SH-SY5Y (cell line): ENCODE measurements around the gene NDUFC2.
A peak's percentile ranks its signal among the peaks of the same experiment; 100 is the strongest.

ENCODE experiments used
- GATA2 ChIP-seq: IDR thresholded peaks from 2 replicates; pipeline ENCODE4 v1.6.1; 2011; ENCODE audit warnings: mild to moderate bottlenecking, low read depth, low read length
- GATA3 ChIP-seq: IDR thresholded peaks from 2 replicates; pipeline ENCODE4 v1.6.1; 2011; ENCODE audit warnings: low read depth, mild to moderate bottlenecking, low read length, moderate library complexity

The NDUFC2 gene

GRCh38 chr11:78030429-78031325 lies 49.0 kb downstream of the NDUFC2 start:
- TF ChIP-seq GATA3: peak; percentile 57
- peak; percentile 94 for TF ChIP-seq GATA2

- TF ChIP-seq GATA3 (no peak), GATA2 (no peak)
These were observed 51.9 kb downstream of the NDUFC2 start for GRCh38 chr11:78027759-78028158.

GRCh38 chr11:78025378-78025777 lies 54.3 kb downstream of the NDUFC2 start:
- TF ChIP-seq GATA2: no peak
- no peak for TF ChIP-seq GATA3

GRCh38 chr11:78023426-78023825 lies 56.2 kb downstream of the NDUFC2 start:
- no peak for TF ChIP-seq GATA2
- no peak for TF ChIP-seq GATA3

GRCh38 chr11:78022397-78023396 lies 57.0 kb downstream of the NDUFC2 start, which contains the start of gene KCTD14:
Gene KCTD14, minus strand, starts transcription at chr11:78023276. Its CDS starts 27 bp downstream, at chr11:78023249.
- TF ChIP-seq GATA3: no peak
- no peak for TF ChIP-seq GATA2

GRCh38 chr11:78021611-78022010 lies 58.1 kb downstream of the NDUFC2 start:
- no peak for TF ChIP-seq GATA2
- TF ChIP-seq GATA3: no peak

- no peak for TF ChIP-seq GATA3
- no peak for TF ChIP-seq GATA2
These were observed 59.4 kb downstream of the NDUFC2 start for GRCh38 chr11:78020246-78020645.

GRCh38 chr11:78019808-78020207 lies 59.9 kb downstream of the NDUFC2 start:
- TF ChIP-seq GATA2 (no peak), GATA3 (no peak)
